Raji (cell line): ENCODE data around the gene NKD2.

Experiments
- POLR2A ChIP-seq: IDR thresholded peaks from 2 replicates; pipeline ENCODE4 v1.6.1; 2011; ENCODE audit warnings: low read depth, low read length, control low read depth; ENCODE audit not compliant: insufficient read depth

Gene NKD2

DNA sequence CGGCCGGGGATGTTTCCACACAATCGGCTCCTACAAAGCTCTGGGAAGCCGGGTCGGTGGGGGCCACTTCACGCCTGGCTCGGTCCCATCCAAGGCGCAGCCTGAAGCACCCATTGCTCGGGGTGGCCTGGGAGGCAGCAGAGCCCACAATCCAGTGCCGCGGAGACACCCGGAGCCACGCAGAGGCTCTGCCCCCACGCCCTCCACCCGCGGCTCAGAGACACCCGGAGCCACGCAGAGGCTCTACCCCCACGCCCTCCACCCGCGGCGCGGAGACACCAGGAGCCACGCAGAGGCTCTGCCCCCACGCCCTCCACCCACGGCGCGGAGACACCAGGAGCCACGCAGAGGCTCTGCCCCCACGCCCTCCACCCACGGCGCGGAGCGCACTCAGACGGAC, 71.4 kb downstream of the NKD2 start:
- no peak for TF ChIP-seq POLR2A

GRCh38 chr5:1080432-1080831, 71.8 kb downstream of the NKD2 start:
- no peak for TF ChIP-seq POLR2A

GRCh38 chr5:1081519-1081918, 72.9 kb downstream of the NKD2 start:
- TF ChIP-seq POLR2A = no peak

GRCh38 chr5:1083823-1084605, 75.4 kb downstream of the NKD2 start:
- no peak for TF ChIP-seq POLR2A

DNA sequence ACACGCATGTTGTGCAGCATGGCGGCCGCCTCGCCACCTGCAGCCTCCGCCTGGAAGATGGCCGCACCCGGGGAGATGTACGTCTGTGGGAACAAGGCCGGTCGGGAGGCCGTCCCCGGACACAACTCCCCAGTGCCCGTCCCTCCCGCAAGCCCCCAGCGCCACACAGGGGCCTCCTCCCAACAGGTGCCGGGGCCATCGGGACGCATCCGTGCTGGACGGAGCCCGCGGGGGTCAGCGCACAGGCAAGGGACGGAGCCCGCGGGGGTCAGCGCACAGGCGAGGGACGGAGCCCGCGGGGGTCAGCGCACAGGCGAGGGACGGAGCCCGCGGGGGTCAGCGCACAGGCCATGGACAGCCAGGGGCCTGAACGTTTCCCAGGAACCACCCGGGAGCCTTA, 76.8 kb downstream of the NKD2 start:
- no peak for TF ChIP-seq POLR2A

DNA sequence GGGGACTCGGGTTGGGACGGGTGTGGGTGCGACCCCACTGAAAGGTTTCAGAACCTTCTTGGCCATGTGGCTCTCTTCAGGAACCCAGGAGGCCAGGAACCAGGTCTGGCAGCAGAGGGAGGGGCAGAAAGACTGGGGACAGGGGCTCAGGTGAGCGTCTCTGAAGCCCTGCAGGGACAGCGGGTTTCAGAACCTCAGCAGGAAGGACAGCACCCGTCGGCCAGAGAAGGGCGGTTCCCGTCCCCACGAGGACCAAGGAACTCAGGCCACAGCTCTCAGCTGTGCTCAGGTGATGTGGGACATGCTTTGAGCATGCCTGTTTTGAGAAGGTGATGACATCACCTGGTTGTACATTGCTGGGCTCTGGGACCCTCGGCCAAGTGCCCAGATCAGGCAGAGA, 77.5 kb downstream of the NKD2 start:
- no peak for TF ChIP-seq POLR2A

GRCh38 chr5:1086871-1087270, 78.3 kb downstream of the NKD2 start:
- no peak for TF ChIP-seq POLR2A

DNA sequence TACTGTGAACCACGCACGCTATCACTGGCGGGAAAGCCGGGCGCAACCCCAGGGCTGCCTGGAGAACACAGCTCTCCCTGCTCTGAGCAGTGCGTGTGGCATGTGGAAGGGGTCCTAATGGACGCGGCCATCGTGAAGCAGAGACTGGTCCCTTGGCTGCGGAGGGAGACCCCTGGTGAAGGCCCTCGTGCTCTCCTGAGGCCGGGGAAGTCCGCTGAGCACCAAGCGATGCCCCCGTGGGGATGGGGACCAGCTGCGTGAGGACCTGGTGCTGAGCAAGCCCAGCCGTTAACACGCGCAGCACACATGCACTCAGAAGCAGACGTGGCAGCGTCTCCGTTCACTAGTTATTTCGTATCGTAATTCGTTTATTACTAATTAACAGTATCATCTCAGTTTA, 78.8 kb downstream of the NKD2 start:
- no peak for TF ChIP-seq POLR2A

DNA sequence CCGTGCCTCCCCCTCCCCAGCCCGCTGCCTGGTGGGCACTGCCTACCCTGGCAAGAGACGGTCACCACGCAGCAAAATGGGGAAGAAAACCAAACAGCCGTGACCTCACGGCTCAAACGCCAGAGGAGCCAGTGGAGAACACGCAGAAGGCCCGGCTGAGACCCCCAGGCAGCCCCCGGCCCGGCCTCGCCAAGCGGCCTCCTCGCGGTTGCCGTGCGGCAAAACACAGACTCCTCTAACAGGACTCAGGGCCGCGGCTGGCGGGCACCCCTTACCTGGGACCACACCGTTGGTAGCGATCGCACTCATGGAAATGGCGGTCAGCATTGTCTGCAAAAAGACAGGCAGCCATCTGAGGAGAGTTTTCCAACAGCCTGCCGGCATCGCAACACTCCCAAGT, 79.4 kb downstream of the NKD2 start:
- TF ChIP-seq POLR2A = no peak
